Measurements from ENCODE around the gene SLC30A5. TPM values are rescaled to one million over a fixed set of nuclear protein-coding genes. Genes with fewer than 3 reads are reported as not detected.
"Not testable (repeated sequence)": the region's sequence is repeated elsewhere in the genome, so short reads cannot be mapped to it uniquely, and the experiment has no call there.

Gene SLC30A5
- total RNA-seq = 10 to 100 TPM; 30.0 to 36.2 TPM

GRCh38 chr5:69093771-69094482 is at the start of gene SLC30A5:
Gene SLC30A5, plus strand, starts transcription at chr5:69094014. Its CDS starts 242 bp downstream, at chr5:69094256.
- H3K4me3 Mint-ChIP-seq = peak within 1 kb of the TSS; percentile 88
- no peaks in the 10 kb centered on the region for H3K27me3 Mint-ChIP-seq (ENCODE audit: low read depth)
- H3K27ac Mint-ChIP-seq = peak within 1 kb of the TSS; percentile 87
- peaks cover 28% of the 10 kb centered on the region for H3K4me1 Mint-ChIP-seq (ENCODE audit: low read depth)
- intact Hi-C loops (cut with micrococcal nuclease) = loop anchor here (1.0 to 5.0 kb wide), 8 partner anchors 52 to 398 kb away; partner anchors contain the start of genes AK6, CCNB1, CDK7 and CENPH
- no peaks in the 10 kb centered on the region for H3K9me3 Mint-ChIP-seq
- CTCF ChIA-PET = interaction anchor here (0.6 to 2.3 kb wide), 31 partner anchors 10 to 734 kb away, joined by 3 to 29 read pairs (median 4); partner anchors contain the start of genes CCDC125, CDK7 and CENPH
- peaks cover 12% of the 10 kb centered on the region for H3K36me3 Mint-ChIP-seq (ENCODE audit: low read depth)
- peak; percentile 99 for DNase-seq

DNA sequence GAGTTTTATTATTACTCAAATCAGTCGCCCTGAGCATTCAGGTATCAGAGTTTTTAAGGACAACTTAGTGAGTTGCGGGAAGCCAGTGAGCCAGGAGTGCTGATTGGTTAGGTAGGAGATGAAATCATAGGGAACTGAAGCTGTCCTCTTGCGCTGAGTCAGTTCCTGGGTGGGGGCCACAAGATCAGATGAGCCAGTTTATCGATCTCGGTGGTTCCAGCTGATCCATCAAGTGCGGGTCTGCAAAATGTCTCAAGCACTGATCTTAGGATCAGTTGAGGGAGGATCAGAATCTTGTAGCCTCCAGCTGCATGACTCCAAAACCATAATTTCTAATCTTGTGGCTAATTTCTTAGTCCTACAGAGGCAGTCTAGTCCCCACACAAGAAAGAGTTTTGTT is 48.6 kb upstream of the SLC30A5 start:
- intact Hi-C loops (cut with micrococcal nuclease); DNase-seq; H3K27ac Mint-ChIP-seq; H3K4me1 Mint-ChIP-seq (ENCODE audit: low read depth); H3K9me3 Mint-ChIP-seq; H3K36me3 Mint-ChIP-seq (ENCODE audit: low read depth); H3K27me3 Mint-ChIP-seq (ENCODE audit: low read depth); H3K4me3 Mint-ChIP-seq: not testable (repeated sequence)
- CTCF ChIA-PET = interaction anchor here (0.8 to 1.5 kb wide), 2 partner anchors 48 to 759 kb away, joined by 3 to 6 read pairs; partner anchors contain the start of gene SLC30A5

DNA sequence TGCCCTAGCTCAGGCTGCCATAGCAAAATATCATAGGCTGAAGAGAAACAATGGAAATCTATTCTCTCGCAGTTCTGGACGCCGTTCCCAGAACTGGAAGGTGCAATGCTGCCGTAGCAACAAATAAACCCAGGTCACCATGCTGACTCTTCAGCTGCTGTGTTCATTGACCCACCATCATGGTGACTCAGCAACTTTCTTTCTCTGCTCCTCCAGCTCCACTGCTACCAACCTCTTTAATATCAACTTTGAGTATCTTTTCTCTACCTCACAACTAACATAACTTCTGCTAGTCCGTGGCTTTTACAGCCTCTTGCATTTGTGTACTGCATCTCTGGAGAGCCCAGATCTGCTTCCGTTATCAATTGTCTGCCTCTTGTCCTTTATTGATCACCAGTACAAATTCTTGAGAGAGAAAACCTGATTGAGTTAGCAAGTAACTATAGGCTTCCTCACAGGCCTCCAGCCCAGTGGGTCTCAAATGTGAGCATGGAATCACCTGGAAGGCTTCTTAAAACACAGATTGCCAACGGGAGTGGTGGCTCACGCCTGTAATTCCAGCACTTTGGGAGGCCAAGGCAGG is 47.3 kb upstream of the SLC30A5 start:
- Mint-ChIP-seq H3K9me3 (no peaks in the 10 kb centered on the region), H3K4me1 (ENCODE audit: low read depth) (peaks cover 9% of the 10 kb centered on the region), H3K4me3 (no peak overlapping the region), H3K27me3 (ENCODE audit: low read depth) (no peaks in the 10 kb centered on the region), H3K36me3 (ENCODE audit: low read depth) (no peaks in the 10 kb centered on the region), H3K27ac (no peak overlapping the region)
- DNase-seq = no peak
- intact Hi-C loops (cut with micrococcal nuclease) = no loop called here
- CTCF ChIA-PET = interaction anchor here (0.6 to 1.5 kb wide), 2 partner anchors 47 to 106 kb away, joined by 3 to 6 read pairs; partner anchors contain the start of gene SLC30A5

GRCh38 chr5:69048230-69048629 is 45.6 kb upstream of the SLC30A5 start:
- Mint-ChIP-seq H3K4me1 (ENCODE audit: low read depth) (peaks cover 9% of the 10 kb centered on the region), H3K9me3 (no peaks in the 10 kb centered on the region), H3K36me3 (ENCODE audit: low read depth) (no peaks in the 10 kb centered on the region), H3K27me3 (ENCODE audit: low read depth) (no peaks in the 10 kb centered on the region), H3K27ac (no peak overlapping the region), H3K4me3 (no peak overlapping the region)
- intact Hi-C loops (cut with micrococcal nuclease) = no loop called here
- CTCF ChIA-PET = no interaction called here
- DNase-seq = no peak

DNA sequence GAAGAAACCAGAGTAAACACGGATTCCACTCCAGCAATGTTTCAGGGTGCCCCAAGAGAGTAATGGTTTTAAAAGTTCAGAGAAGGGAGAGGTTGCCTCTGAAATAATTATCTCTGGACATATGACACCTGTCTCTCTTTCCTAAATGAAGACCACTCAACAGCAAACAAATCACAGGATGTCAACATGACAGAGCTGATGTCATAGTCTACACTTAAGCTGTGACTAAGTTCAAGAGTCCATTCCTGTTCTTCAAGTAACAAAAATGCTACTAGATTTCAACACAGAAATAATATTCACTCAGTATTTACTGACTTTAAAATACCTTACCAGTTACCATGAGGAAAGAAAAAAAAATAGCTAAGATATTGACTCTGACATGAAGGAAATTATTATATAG is 44.7 kb upstream of the SLC30A5 start:
- Mint-ChIP-seq H3K36me3 (ENCODE audit: low read depth) (no peaks in the 10 kb centered on the region), H3K4me3 (no peak overlapping the region), H3K9me3 (no peaks in the 10 kb centered on the region), H3K27me3 (ENCODE audit: low read depth) (no peaks in the 10 kb centered on the region), H3K27ac (no peak overlapping the region), H3K4me1 (ENCODE audit: low read depth) (peaks cover 5% of the 10 kb centered on the region)
- DNase-seq = no peak
- intact Hi-C loops (cut with micrococcal nuclease) = no loop called here
- CTCF ChIA-PET = interaction anchor here (0.5 to 1.4 kb wide), 2 partner anchors 42 to 86 kb away, joined by 3 read pairs; no protein-coding TSS in a partner anchor

GRCh38 chr5:69049796-69050195 is 44.0 kb upstream of the SLC30A5 start:
- CTCF ChIA-PET = interaction anchor here (0.7 to 1.4 kb wide), 3 partner anchors 44 to 445 kb away, joined by 3 to 8 read pairs (median 4); partner anchors contain the start of gene SLC30A5
- Mint-ChIP-seq H3K4me3 (no peak overlapping the region), H3K9me3 (no peaks in the 10 kb centered on the region), H3K36me3 (ENCODE audit: low read depth) (no peaks in the 10 kb centered on the region), H3K27me3 (ENCODE audit: low read depth) (no peaks in the 10 kb centered on the region), H3K27ac (no peak overlapping the region), H3K4me1 (ENCODE audit: low read depth) (no peaks in the 10 kb centered on the region)
- DNase-seq = no peak
- intact Hi-C loops (cut with micrococcal nuclease) = no loop called here

DNA sequence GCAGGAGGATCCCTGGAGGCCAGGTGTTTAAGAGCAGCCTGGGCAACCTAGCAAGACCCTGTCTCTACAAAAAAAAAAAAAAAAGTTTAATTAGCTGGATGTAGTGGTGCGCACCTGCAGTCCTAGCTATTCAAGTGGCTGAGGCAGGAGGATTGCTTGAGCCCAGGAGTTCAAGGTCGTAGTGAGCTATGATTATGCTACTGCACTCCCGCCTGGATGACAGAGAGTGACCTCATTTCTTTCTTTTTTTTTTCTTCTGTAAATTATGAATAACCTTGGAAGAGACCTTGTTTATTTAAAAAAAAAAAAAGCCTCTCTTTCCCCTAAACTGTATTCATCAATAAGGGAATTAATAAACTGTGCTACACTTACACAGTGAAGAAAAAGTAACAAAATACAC is 43.6 kb upstream of the SLC30A5 start:
- Mint-ChIP-seq H3K27me3 (ENCODE audit: low read depth) (no peaks in the 10 kb centered on the region), H3K27ac (no peak overlapping the region), H3K4me1 (ENCODE audit: low read depth) (no peaks in the 10 kb centered on the region), H3K36me3 (ENCODE audit: low read depth) (no peaks in the 10 kb centered on the region), H3K9me3 (no peaks in the 10 kb centered on the region), H3K4me3 (no peak overlapping the region)
- CTCF ChIA-PET = interaction anchor here (0.6 to 1.4 kb wide), 5 partner anchors 43 to 863 kb away, joined by 3 to 8 read pairs (median 4); partner anchors contain the start of gene SLC30A5
- DNase-seq = no peak
- intact Hi-C loops (cut with micrococcal nuclease) = no loop called here

DNA sequence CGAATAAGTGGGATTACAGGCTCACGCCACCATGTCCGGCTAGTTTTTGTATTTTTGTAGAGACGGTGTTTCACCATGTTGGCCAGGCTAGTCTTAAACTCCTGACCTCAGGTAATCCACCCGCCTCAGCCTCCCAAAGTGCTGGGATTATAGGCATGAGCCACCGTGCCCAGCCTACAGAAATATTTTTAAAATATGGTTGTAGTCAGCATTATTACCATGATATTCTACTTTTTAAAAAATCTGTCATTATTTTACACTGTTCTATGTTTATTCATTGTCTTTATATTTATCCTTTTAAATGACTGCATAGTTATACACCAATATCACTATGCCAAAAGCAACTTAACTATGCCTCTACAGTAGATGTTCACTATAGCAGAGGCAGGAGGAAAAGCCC is 41.6 kb upstream of the SLC30A5 start:
- Mint-ChIP-seq H3K9me3 (no peaks in the 10 kb centered on the region), H3K4me1 (ENCODE audit: low read depth) (no peaks in the 10 kb centered on the region), H3K27ac (no peak overlapping the region), H3K4me3 (no peak overlapping the region), H3K27me3 (ENCODE audit: low read depth) (peaks cover 3% of the 10 kb centered on the region), H3K36me3 (ENCODE audit: low read depth) (no peaks in the 10 kb centered on the region)
- intact Hi-C loops (cut with micrococcal nuclease) = no loop called here
- DNase-seq = no peak
- CTCF ChIA-PET = no interaction called here

- Mint-ChIP-seq H3K27me3 (ENCODE audit: low read depth) (no peaks in the 10 kb centered on the region), H3K36me3 (ENCODE audit: low read depth) (no peaks in the 10 kb centered on the region), H3K27ac (no peak overlapping the region), H3K4me3 (no peak overlapping the region), H3K9me3 (no peaks in the 10 kb centered on the region), H3K4me1 (ENCODE audit: low read depth) (no peaks in the 10 kb centered on the region)
- intact Hi-C loops (cut with micrococcal nuclease) = no loop called here
- DNase-seq = no peak
- CTCF ChIA-PET = no interaction called here
Measured at GRCh38 chr5:69074664-69075521, 18.9 kb upstream of the SLC30A5 start.

- Mint-ChIP-seq H3K4me1 (ENCODE audit: low read depth) (no peaks in the 10 kb centered on the region), H3K4me3 (no peak overlapping the region), H3K9me3 (no peaks in the 10 kb centered on the region), H3K36me3 (ENCODE audit: low read depth) (no peaks in the 10 kb centered on the region), H3K27me3 (ENCODE audit: low read depth) (no peaks in the 10 kb centered on the region), H3K27ac (no peak overlapping the region)
- intact Hi-C loops (cut with micrococcal nuclease) = no loop called here
- DNase-seq = no peak
- CTCF ChIA-PET = no interaction called here
Measured at GRCh38 chr5:69075522-69076179, 18.2 kb upstream of the SLC30A5 start.

GRCh38 chr5:69078921-69079540 is 14.8 kb upstream of the SLC30A5 start:
- Mint-ChIP-seq H3K27ac (no peak overlapping the region), H3K36me3 (ENCODE audit: low read depth) (no peaks in the 10 kb centered on the region), H3K4me1 (ENCODE audit: low read depth) (peaks cover 1% of the 10 kb centered on the region), H3K27me3 (ENCODE audit: low read depth) (no peaks in the 10 kb centered on the region), H3K9me3 (no peaks in the 10 kb centered on the region), H3K4me3 (no peak overlapping the region)
- CTCF ChIA-PET = no interaction called here
- DNase-seq = no peak
- intact Hi-C loops (cut with micrococcal nuclease) = no loop called here

Measured in activated naive CD4-positive, alpha-beta T cell treated with anti-CD3 and anti-CD28 coated beads for 36 hours (primary cell).